Measurements from ENCODE around the gene DNAJC22. TPM values are rescaled to one million over a fixed set of nuclear protein-coding genes. Genes with fewer than 3 reads are reported as not detected.

DNAJC22 gene
- total and polyA plus RNA-seq, 5 experiments from 2014 or later: not detected

DNA sequence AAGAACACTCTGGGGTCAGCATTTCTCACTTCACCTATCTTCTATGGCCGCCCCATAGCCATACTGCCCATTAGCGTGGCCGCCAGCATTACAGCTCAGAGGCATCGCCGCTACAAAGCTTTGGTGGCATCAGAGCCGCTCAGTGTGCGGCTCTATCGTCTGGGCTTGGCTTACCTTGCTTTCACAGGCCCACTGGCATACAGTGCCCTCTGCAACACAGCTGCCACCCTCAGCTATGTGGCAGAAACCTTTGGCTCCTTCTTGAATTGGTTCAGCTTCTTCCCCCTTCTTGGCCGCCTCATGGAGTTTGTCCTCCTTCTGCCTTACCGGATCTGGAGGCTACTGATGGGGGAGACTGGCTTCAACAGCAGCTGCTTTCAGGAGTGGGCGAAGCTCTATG lies 2.6 kb downstream of the DNAJC22 start:
- no peak overlapping the region for H3K27ac Mint-ChIP-seq
- H3K36me3 Mint-ChIP-seq: peaks cover 0 to 4% (median 0%) of the 10 kb centered on the region in 3 donors
- no peak for ATAC-seq
- peaks cover 16 to 79% (median 49%) of the 10 kb centered on the region in 5 donors for H3K27me3 Mint-ChIP-seq
- H3K9me3 Mint-ChIP-seq: no peaks in the 10 kb centered on the region
- H3K4me1 Mint-ChIP-seq: peaks cover 11 to 34% (median 28%) of the 10 kb centered on the region in 4 donors
- POLR2A ChIA-PET: no interaction called here
- H3K4me3 Mint-ChIP-seq: peak overlapping the region in 1 of 10 donors; percentile 41
- DNase-seq: no peak

DNA sequence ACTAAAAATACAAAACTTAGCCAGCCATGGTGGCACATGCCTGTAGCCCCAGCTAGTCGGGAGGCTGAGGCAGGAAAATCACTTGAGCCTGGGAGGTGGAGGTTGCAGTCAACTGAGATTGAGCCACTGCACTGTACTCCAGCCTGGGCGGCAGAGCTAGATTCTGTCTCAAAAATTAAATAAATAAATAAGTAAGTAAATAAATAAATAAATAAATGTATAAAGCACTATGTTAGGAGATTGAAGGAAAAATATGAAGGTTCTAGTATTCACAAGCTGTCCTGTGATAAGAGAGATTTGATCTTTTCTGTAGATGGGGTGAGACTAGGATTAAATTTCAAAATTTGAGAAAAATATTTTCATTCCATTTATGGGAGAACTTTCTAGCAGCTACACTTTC lies 5.7 kb downstream of the DNAJC22 start:
- POLR2A ChIA-PET: no interaction called here
- no peak for ATAC-seq
- no peaks in the 10 kb centered on the region for H3K36me3 Mint-ChIP-seq
- no peak overlapping the region for H3K27ac Mint-ChIP-seq
- no peaks in the 10 kb centered on the region for H3K9me3 Mint-ChIP-seq
- peaks cover 11 to 71% (median 49%) of the 10 kb centered on the region in 5 donors for H3K27me3 Mint-ChIP-seq
- H3K4me1 Mint-ChIP-seq: peaks cover under 1 to 12% (median 6%) of the 10 kb centered on the region in 4 donors
- H3K4me3 Mint-ChIP-seq: no peak overlapping the region
- DNase-seq: no peak

DNA sequence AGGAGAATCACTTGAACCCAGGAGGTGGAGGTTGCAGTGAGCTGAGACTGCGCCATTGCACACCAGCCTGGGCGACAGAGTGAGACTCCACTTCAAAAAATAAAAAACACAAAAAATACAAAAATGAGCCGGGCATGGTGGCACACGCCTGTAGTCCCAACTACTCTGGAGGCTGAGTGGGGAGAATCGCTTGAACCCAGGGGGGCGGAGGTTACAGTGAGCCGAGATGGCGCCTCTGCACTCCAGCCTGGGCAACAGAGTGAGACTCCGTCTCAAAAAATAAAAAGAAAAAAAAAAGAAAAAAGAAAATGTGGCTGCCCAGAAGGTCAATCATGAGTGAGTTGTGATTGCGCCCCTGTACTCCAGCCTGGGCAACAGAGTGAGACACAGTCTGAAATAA lies 9.2 kb downstream of the DNAJC22 start:
- Mint-ChIP-seq H3K9me3 (no peaks in the 10 kb centered on the region), H3K36me3 (no peaks in the 10 kb centered on the region), H3K4me3 (no peak overlapping the region), H3K27ac (no peak overlapping the region), H3K27me3 (peaks cover under 1 to 51% (median 21%) of the 10 kb centered on the region in 5 donors), H3K4me1 (peaks cover 2 to 12% (median 6%) of the 10 kb centered on the region in 4 donors)
- ATAC-seq (no peak), DNase-seq (no peak)
- POLR2A ChIA-PET: no interaction called here

DNA sequence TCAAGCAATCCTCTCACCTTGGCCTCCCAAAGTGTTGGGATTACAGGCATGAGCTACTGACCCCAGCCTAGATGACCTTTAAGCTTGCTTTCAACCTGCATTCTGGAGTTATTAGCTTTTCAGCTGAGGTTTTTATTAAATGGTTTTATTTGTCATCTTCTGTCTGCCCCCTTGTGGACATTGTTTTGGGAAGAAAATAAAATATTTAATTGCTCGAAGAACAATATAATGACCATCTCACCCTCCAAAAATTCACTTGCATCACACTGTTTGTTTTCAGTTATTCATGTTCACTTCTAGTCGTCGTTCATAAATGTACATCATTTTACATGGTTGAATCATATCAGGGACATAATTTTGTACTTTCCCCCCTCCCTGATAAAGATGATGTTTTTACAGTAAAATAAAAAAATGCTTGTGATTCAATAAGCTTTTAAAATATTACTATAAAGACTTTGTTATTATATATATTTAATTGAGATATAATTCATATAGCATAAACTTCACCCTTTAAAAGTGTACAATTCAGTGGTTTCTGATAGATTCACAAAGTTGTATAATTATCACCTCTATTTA lies 10.5 kb downstream of the DNAJC22 start:
- POLR2A ChIA-PET: interaction anchor here (0.7 to 2.2 kb wide), 2 partner anchors 24 to 157 kb away, joined by 3 to 10 read pairs; no protein-coding TSS in a partner anchor
- H3K9me3 Mint-ChIP-seq: no peaks in the 10 kb centered on the region
- H3K4me1 Mint-ChIP-seq: peaks cover 2 to 12% (median 6%) of the 10 kb centered on the region in 4 donors
- no peak overlapping the region for H3K4me3 Mint-ChIP-seq
- no peak for ATAC-seq
- DNase-seq: no peak
- H3K36me3 Mint-ChIP-seq: no peaks in the 10 kb centered on the region
- H3K27me3 Mint-ChIP-seq: peaks cover 0 to 41% (median 17%) of the 10 kb centered on the region in 5 donors
- no peak overlapping the region for H3K27ac Mint-ChIP-seq

DNA sequence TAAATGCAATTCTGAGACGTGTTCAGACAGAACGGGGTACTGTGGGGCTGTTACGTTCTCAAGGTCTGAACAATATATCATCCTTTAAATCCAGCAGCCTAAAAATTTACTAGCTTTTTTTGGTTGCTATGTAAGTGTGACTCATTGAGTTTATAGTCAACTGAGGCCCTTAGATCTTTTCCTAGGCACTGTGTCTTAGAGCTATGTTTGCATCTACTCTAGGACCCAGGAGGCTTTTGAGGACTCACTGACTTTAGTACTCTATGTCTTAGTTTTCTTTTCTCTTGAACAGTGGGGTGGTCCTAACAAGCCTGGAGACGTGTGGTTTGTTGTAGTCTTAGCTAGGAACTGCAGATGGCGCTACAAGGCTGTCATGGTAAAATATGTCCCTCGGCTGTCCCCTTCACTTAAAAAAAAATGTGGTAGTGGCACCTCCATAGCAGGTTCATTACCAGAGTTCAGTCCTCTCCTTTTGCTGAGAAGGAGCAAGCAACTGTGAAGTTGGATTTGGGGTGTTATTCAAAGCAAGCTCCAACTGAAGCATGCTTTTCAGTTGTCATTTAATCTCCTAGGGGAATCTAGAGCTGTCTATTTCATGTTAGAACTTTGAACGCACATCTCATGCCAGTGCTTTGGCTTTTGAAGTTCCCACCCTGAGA lies 11.9 kb downstream of the DNAJC22 start:
- ATAC-seq: peak; percentile 98 to 99
- Mint-ChIP-seq H3K9me3 (no peaks in the 10 kb centered on the region), H3K36me3 (no peaks in the 10 kb centered on the region), H3K4me3 (no peak overlapping the region), H3K27ac (no peak overlapping the region), H3K4me1 (peaks cover 2 to 12% (median 6%) of the 10 kb centered on the region in 4 donors), H3K27me3 (peaks cover 0 to 32% (median 15%) of the 10 kb centered on the region in 5 donors)
- DNase-seq: peak in 8 of 10 donors; percentile 54 to 82 (median 68)
- POLR2A ChIA-PET: interaction anchor here (0.5 to 2.2 kb wide), 5 partner anchors 8 to 458 kb away, joined by 3 to 11 read pairs (median 4); no protein-coding TSS in a partner anchor

DNA sequence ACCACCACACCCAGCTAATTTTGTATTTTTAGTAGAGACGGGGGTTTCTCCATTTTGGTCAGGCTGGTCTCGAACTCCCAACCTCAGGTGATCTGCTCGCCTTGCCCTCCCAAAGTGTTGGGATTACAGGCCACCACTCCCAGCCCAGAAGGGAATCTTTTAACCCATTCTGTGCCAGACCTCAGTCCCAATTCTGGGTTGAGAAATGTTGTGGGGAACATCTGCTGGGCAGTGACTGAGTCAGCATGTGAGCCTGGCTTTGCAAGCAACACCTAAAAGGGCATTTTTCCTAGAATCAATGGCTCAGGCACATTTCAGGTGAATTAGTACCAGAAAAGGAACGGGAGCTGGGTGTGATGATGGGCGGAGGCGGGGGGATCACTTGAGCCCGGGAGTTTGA lies 13.0 kb downstream of the DNAJC22 start:
- H3K27me3 Mint-ChIP-seq: peaks cover 0 to 26% (median 12%) of the 10 kb centered on the region in 5 donors
- H3K9me3 Mint-ChIP-seq: no peaks in the 10 kb centered on the region
- H3K36me3 Mint-ChIP-seq: no peaks in the 10 kb centered on the region
- H3K27ac Mint-ChIP-seq: no peak overlapping the region
- ATAC-seq (no peak), DNase-seq (no peak)
- no peak overlapping the region for H3K4me3 Mint-ChIP-seq
- peaks cover 2 to 12% (median 6%) of the 10 kb centered on the region in 4 donors for H3K4me1 Mint-ChIP-seq
- POLR2A ChIA-PET: interaction anchor here (0.7 kb wide), 2 partner anchors 117 to 152 kb away, joined by 3 read pairs; no protein-coding TSS in a partner anchor

DNA sequence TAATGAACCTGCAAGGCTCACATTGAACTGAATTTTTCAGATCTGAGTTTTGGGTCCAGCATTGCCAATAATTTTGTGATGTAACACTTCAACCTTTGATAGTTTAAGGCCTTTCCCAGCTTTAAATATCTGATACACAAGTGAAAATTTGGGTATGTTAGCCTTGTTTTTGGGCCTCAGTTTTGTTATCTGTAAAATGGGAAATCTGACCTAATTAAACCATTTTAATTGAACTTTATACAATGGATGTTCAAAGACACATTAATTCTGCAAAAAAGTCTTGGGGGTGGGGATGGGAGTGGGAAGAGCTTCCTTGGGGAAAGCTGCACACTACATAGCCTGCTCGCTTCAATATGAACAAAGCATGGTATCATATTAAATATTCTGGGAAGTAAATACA lies 15.4 kb downstream of the DNAJC22 start:
- ATAC-seq (no peak), DNase-seq (no peak)
- POLR2A ChIA-PET: interaction anchor here (0.9 kb wide), 1 partner anchor 9 kb away, joined by 4 read pairs; no protein-coding TSS in a partner anchor
- peaks cover 4 to 18% (median 13%) of the 10 kb centered on the region in 4 donors for H3K4me1 Mint-ChIP-seq
- H3K27ac Mint-ChIP-seq: no peak overlapping the region
- H3K36me3 Mint-ChIP-seq: no peaks in the 10 kb centered on the region
- H3K27me3 Mint-ChIP-seq: peaks cover 0 to 18% (median 7%) of the 10 kb centered on the region in 5 donors
- no peaks in the 10 kb centered on the region for H3K9me3 Mint-ChIP-seq
- H3K4me3 Mint-ChIP-seq: no peak overlapping the region

DNA sequence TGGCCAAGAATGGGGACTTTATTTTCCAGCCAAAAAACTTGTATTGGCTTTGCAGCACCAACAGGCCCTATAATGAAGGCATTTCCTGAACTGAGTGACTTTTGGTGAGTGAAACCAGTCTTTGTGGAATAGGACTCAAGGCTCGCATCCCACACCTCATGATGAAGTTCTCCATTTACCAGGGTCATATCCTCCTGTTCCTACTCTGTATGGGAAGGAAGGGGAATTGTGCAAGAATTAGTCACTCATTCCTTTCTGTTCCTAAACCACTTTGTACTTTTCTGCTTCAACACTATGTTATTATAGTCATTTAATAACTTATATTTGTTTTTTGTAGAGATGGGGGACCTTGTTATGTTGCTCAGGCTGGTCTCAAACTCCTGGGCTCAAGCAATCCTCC lies 18.3 kb downstream of the DNAJC22 start:
- peaks cover 11 to 29% (median 27%) of the 10 kb centered on the region in 4 donors for H3K4me1 Mint-ChIP-seq
- H3K9me3 Mint-ChIP-seq: no peaks in the 10 kb centered on the region
- H3K27ac Mint-ChIP-seq: no peak overlapping the region
- no peaks in the 10 kb centered on the region for H3K36me3 Mint-ChIP-seq
- peak overlapping the region in 2 of 10 donors; percentile 96 to 98 for H3K4me3 Mint-ChIP-seq
- ATAC-seq (no peak), DNase-seq (no peak)
- H3K27me3 Mint-ChIP-seq: peaks cover 0 to 6% (median 2%) of the 10 kb centered on the region in 5 donors
- POLR2A ChIA-PET: interaction anchor here (0.7 kb wide), 1 partner anchor 16 kb away, joined by 3 read pairs; no protein-coding TSS in a partner anchor

DNA sequence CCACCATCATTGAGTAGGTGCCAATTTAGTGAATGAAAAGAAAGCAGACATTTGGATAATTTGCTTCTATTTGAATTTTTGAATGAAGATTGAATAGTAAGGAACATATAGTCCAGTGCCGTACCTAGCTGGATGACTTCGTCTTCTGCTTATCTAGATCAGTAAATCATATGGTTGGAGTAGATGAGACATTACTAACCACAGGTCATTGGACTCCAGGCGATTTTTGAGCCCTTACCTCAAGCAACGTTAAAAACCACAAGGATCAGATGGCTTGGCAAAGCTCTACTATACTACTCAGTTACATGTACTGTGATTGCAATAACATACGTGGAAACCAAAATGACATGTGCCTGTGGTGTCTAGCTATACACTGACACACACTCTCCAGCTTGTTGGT lies 18.9 kb downstream of the DNAJC22 start:
- POLR2A ChIA-PET: interaction anchor here (0.6 to 1.6 kb wide), 2 partner anchors 11 to 23 kb away, joined by 4 to 7 read pairs; no protein-coding TSS in a partner anchor
- Mint-ChIP-seq H3K4me3 (peak overlapping the region in 7 of 10 donors; percentile 39 to 98 (median 87)), H3K27me3 (peaks cover 0 to 6% (median 2%) of the 10 kb centered on the region in 5 donors), H3K9me3 (no peaks in the 10 kb centered on the region), H3K4me1 (peaks cover 11 to 31% (median 27%) of the 10 kb centered on the region in 4 donors), H3K36me3 (no peaks in the 10 kb centered on the region), H3K27ac (peak overlapping the region in 4 of 10 donors; percentile 50 to 92 (median 78))
- DNase-seq: no peak
- ATAC-seq: no peak

DNA sequence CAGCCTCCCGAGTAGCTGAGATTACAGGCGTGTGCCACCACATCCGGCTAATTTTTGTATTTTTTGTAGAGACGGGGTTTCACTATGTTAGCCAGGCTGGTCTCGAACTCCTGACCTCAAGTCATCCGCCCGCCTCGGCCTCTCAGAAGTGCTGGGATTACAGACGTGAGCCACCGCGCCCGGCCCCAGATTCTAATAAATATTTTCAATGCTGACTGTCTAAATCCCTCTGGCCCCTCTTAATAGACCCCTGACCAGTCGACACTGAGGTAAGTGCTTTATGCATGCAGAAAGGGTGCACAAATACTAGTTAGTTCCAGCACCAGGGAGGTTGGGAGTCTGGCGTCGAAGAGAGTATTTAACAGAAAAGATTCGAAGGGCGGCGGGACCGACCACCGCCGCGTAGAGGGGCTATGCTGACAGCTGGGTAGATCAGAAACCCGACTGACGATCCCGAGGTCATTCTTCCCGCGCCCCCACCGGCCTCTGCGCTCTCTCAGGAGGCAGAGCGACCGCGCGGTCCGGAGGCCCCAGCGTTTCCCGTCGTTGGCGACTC lies 19.5 kb downstream of the DNAJC22 start:
- DNase-seq: peak in 1 of 10 donors; percentile 48
- H3K27ac Mint-ChIP-seq: peak overlapping the region; percentile 77 to 97 (median 96)
- H3K36me3 Mint-ChIP-seq: no peaks in the 10 kb centered on the region
- ATAC-seq: peak in 1 of 2 donors; percentile 21
- H3K27me3 Mint-ChIP-seq: peaks cover 0 to 4% (median 2%) of the 10 kb centered on the region in 5 donors
- peak overlapping the region; percentile 75 to 98 (median 93) for H3K4me3 Mint-ChIP-seq
- H3K9me3 Mint-ChIP-seq: no peaks in the 10 kb centered on the region
- POLR2A ChIA-PET: interaction anchor here (0.6 to 1.6 kb wide), 10 partner anchors 7 to 501 kb away, joined by 3 to 6 read pairs (median 4); partner anchors contain the start of genes PRPF40B, TMBIM6 and TROAP
- H3K4me1 Mint-ChIP-seq: peaks cover 11 to 32% (median 27%) of the 10 kb centered on the region in 4 donors

DNA sequence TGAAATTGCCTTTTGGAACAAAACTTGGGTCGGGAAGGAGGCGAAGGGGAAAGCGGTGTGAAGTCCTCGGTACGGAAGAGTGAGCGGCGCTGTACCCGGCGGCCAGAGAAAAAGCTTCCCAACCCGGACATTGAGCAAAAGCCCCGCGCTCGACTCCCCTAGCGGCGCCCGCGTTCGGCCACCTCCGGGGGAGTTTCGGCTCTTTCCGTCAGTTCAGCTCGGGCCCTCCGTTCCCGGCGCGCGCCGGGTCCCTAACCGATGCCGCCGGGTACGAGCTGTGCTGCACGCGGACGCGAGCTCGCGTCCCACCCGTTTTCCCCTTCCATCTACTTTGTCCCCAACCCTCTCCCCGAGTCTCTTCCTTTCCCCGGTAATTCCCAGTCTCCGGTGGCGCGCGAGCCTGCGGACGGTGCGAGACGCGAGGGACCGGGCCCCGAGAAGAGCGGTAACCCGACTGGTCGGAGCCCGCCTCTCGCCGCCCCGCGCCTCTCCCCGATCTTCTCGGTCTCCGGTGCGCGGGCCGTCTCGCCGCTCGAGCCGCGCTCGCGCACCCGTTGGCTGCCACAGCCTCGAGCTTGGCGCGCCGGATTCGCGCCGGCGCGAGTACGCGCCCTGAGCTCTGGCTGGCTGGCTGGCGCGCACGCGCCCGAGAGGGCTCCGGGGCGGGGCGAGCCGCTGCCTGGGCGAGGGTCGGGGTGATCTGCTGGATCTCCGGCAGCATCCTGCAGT lies 20.1 kb downstream of the DNAJC22 start:
- H3K4me1 Mint-ChIP-seq: peaks cover 11 to 32% (median 28%) of the 10 kb centered on the region in 4 donors
- H3K36me3 Mint-ChIP-seq: no peaks in the 10 kb centered on the region
- H3K9me3 Mint-ChIP-seq: no peaks in the 10 kb centered on the region
- peak overlapping the region; percentile 75 to 98 (median 93) for H3K4me3 Mint-ChIP-seq
- DNase-seq: peak; percentile 76 to 90 (median 82)
- ATAC-seq: peak; percentile 85 to 87
- no peaks in the 10 kb centered on the region for H3K27me3 Mint-ChIP-seq
- POLR2A ChIA-PET: interaction anchor here (0.6 to 1.6 kb wide), 14 partner anchors 8 to 502 kb away, joined by 3 to 6 read pairs (median 4); partner anchors contain the start of genes PRPF40B, TMBIM6, TROAP and TUBA1B
- peak overlapping the region; percentile 77 to 97 (median 96) for H3K27ac Mint-ChIP-seq
